ENCODE data around the gene KLF15.

- no peak for TF ChIP-seq GATA3 (IDR thresholded peaks at IDR 0.05; ENCODE audit: low read depth, low read length)
- TF ChIP-seq GATA2 (IDR thresholded peaks at IDR 0.05; ENCODE audit: low read depth, low read length) = no peak
Measured at GRCh38 chr3:126364731-126365301, 7.6 kb upstream of the KLF15 start.
